ENCODE measurements around the gene SLC25A47. TPM values are rescaled to one million over a fixed set of nuclear protein-coding genes. Genes with fewer than 3 reads are reported as not detected.
"Not testable (repeated sequence)": the region's sequence is repeated elsewhere in the genome, so short reads cannot be mapped to it uniquely, and the experiment has no call there.

SLC25A47 gene
- total and polyA plus RNA-seq, 3 donors from 2014 or later, result 0.37 to 0.87 (median 0.78) TPM

GRCh38 chr14:100307766-100308426, 15.2 kb upstream of the SLC25A47 start:
- H3K9me3 ChIP-seq, result no peaks in the 10 kb centered on the region
- TF ChIP-seq POLR2A (IDR thresholded peaks at IDR 0.05) (no peak), CTCF (IDR thresholded peaks at IDR 0.05) (no peak)
- H3K27me3 ChIP-seq, result no peaks in the 10 kb centered on the region
- H3K4me3 ChIP-seq, result peak overlapping the region in 1 of 2 donors; percentile 84
- no peaks in the 10 kb centered on the region for H3K36me3 ChIP-seq (ENCODE audit: low read depth, missing control alignments)
- no peak for DNase-seq
- 53 to 74% methylated on average over 5 of the region's 5 CpGs for WGBS, 2 donors
- peaks cover 25% of the 10 kb centered on the region for H3K4me1 ChIP-seq
- peak overlapping the region; percentile 80 to 94 for H3K27ac ChIP-seq
- intact Hi-C loops (cut with DNase I; ENCODE audit: low total_unique reads), result loop anchor here (10.0 kb wide), 1 partner anchor 67 kb away; the partner anchor contains the start of gene WDR25

DNA sequence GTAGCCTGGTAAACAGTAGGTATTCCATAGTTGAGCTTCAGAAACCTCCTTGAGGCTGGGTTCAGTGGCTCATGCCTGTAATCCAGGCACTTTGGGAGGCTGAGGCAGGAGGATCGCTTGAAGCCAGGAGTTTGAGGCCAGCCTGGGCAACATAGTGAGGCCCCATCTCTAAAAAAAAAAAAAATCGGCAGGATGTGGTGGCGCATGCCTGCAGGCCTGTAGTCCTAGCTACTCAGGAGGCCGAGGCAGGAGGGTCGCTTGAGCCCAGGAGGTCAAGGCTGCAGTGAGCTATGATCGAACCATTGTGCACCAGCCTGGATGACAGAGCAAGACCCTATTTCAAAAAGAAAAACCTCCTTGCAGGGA, 14.7 kb upstream of the SLC25A47 start:
- H3K27me3 ChIP-seq; H3K9me3 ChIP-seq; DNase-seq; H3K36me3 ChIP-seq (ENCODE audit: low read depth, missing control alignments); H3K4me3 ChIP-seq: not testable (repeated sequence)
- Histone ChIP-seq H3K27ac (peak overlapping the region in 1 of 2 donors; percentile 59), H3K4me1 (peaks cover 20% of the 10 kb centered on the region)
- intact Hi-C loops (cut with DNase I; ENCODE audit: low total_unique reads), result loop anchor here (10.0 kb wide), 1 partner anchor 66 kb away; the partner anchor contains the start of gene WDR25
- 81% methylated on average over 5 to 6 of the region's 6 CpGs for WGBS, 2 donors

DNA sequence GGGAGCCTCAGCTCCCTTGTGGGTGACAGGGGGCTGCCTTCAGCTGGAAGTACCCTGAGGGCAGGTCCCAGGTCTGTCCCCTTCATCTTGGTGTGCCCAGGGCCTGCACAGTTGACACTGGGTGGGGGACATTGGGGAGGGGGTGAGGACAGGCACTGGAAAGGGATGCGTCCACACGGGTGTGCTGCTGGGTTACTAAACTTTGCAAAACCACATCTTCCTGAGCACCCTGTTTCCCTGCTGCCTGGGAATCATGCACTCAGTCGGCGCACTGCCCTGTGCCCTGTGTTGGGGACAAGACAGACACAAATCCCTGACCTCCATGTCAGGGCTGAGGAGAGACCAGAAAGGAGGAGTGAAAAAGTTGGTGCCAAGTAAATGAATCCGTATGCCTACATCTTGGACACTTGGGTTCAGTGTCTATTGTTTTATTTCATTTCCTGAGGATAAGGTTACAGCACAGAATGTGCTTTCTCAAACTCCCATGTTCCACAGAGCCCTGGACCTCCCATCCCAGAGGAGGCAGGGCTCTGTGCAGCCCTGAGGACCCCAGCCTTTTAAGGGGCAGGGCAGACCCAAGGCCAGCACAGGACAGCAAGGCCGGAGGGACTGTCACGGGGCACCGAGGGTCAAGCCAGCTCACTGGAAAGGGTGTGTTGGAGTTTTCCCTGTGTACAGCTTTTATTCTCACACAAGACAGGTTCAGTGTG, 14.0 kb upstream of the SLC25A47 start:
- TF ChIP-seq CTCF (IDR thresholded peaks at IDR 0.05) (no peak), POLR2A (IDR thresholded peaks at IDR 0.05) (no peak)
- no peak overlapping the region for H3K4me3 ChIP-seq
- H3K27me3 ChIP-seq, result no peaks in the 10 kb centered on the region
- peak overlapping the region in 1 of 2 donors; percentile 59 for H3K27ac ChIP-seq
- peaks cover 16% of the 10 kb centered on the region for H3K4me1 ChIP-seq
- H3K9me3 ChIP-seq, result no peaks in the 10 kb centered on the region
- WGBS, 2 donors, result 29 to 33% methylated on average over 8 of the region's 8 CpGs
- intact Hi-C loops (cut with DNase I; ENCODE audit: low total_unique reads), result loop anchor here (10.0 kb wide), 1 partner anchor 66 kb away; the partner anchor contains the start of gene WDR25
- DNase-seq, result no peak
- no peaks in the 10 kb centered on the region for H3K36me3 ChIP-seq (ENCODE audit: low read depth, missing control alignments)

GRCh38 chr14:100312110-100312876, 10.8 kb upstream of the SLC25A47 start:
- H3K36me3 ChIP-seq (ENCODE audit: low read depth, missing control alignments); H3K27ac ChIP-seq; H3K4me1 ChIP-seq; intact Hi-C loops (cut with DNase I; ENCODE audit: low total_unique reads); DNase-seq; H3K27me3 ChIP-seq; H3K4me3 ChIP-seq; H3K9me3 ChIP-seq: not testable (repeated sequence)
- 54 to 58% methylated on average over 18 of the region's 18 CpGs for WGBS, 2 donors

- no peak for DNase-seq
Observed at GRCh38 chr14:100312877-100313400, 10.2 kb upstream of the SLC25A47 start.

More at GRCh38 chr14:100312877-100313400, 10.2 kb upstream of the SLC25A47 start:
- no peaks in the 10 kb centered on the region for H3K9me3 ChIP-seq
- TF ChIP-seq CTCF (IDR thresholded peaks at IDR 0.05), result no peak
- no peak for TF ChIP-seq POLR2A (IDR thresholded peaks at IDR 0.05)
- no peaks in the 10 kb centered on the region for H3K27me3 ChIP-seq
- WGBS, 2 donors, result 66% methylated on average over 10 of the region's 10 CpGs; no CpG with 5 or more reads in 1 of the 2 donors
- no peak overlapping the region for H3K4me3 ChIP-seq
- peaks cover 9% of the 10 kb centered on the region for H3K4me1 ChIP-seq
- H3K27ac ChIP-seq, result no peak overlapping the region
- no peaks in the 10 kb centered on the region for H3K36me3 ChIP-seq (ENCODE audit: low read depth, missing control alignments)
- intact Hi-C loops (cut with DNase I; ENCODE audit: low total_unique reads), result no loop called here
